NCI-H82 treated with DMSO at 0.1 percent for 48 hours (cell line): ENCODE measurements around the gene MYO9A.
A peak's percentile ranks its signal among the peaks of the same experiment; 100 is the strongest.

Source experiments
- DNase-seq: peaks from one replicate; lab custom pipeline; 2025; ENCODE audit not compliant: unreplicated experiment; lab: John Stamatoyannopoulos, UW

Gene MYO9A

DNA sequence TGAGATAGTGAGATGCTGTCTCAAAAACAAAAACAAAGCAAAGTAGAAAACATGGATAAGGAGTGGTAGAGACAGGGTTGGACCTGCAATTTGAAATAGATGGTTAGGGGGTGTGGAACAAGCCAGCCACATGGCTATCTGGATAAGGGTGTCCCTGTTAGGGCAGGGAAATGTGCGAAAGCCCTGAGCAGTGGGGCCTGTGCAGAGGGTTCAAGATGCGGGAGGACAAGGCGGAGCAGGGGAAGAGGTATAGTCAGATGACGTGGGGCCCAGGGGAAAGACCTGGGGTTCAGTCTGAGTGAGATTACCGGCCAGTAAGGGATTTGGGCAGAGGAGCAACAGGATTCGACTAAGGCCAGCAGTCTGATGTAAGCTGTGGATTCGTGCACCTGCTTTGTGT lies 326.0 kb downstream of the MYO9A start:
- DNase-seq, result no peak

DNA sequence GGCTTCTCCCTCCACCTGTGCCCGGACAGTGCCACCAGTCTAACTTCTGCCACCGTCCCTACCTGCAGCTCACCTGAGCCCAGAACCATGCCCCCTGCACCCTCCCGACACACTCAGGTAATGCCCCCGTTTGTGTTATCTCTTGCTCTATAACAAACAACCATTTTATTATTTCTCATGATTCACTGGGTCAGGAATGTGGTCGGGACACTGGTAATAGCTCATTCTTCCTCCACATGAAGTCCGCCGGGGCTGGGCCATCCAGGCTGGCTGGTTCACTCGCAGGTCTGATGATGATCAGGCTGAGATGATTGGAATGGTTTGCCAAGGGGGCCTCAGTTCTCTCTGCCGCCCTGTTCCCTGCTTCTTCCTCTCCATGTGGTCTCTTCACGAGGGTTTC lies 327.9 kb downstream of the MYO9A start:
- no peak for DNase-seq

DNA sequence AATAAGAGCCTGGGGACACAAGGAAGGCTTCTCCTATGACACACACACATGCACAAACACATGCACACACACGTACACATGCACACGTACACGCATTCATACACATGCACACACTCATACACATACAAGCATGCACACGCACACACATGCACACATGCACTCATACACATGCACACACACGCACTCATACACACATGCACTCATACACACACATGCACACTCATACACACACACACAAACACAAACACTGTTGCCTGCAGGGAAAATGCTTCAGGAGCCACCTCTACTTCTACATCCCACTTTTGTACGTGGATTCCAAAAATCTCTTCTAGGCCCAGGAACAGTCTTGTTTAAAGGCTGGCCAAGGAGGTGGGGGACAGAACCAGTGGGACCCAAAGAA lies 328.3 kb downstream of the MYO9A start:
- no peak for DNase-seq

DNA sequence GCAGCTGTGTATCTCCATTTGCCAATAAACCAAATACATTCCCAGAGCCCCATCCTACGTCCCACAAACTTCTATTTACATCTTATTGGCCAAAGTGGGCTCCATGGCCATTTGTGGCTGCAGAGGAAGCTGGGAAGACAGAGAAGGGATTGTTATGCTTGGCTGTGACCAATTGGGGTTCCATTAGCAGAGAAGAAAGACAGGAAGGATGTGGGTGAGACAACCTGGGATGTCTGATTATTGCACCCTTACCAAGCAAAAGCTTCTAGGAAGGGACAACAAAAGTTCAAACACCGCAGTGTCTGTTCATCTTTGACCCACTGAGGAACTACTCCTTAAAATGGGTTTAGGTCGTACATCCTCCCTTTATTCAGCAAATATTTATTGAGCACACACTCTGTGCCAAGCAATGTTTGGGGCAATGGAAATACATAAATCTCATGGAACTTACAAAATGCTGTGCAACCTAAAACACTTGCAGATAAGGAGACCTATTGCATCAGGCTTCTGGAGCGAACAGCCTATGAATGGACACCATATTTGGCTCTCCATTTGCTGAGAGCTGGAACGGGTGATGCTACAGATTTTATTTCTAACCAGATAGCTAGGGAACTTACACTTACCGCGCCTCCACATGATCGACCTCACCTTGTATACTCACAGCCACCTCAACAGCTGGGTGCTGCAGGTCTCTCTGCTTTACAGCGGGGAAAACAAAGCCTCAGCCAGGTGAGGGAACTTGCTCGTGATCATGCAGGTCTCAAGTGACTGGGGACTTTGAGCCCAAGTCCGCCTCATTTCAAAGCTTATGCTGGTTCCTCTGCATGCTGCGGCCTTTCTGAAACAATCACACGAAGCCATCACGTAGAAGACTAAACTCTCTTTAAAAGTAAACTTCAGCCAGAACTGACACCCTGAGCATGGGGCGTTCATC lies 329.0 kb downstream of the MYO9A start:
- no peak for DNase-seq

DNA sequence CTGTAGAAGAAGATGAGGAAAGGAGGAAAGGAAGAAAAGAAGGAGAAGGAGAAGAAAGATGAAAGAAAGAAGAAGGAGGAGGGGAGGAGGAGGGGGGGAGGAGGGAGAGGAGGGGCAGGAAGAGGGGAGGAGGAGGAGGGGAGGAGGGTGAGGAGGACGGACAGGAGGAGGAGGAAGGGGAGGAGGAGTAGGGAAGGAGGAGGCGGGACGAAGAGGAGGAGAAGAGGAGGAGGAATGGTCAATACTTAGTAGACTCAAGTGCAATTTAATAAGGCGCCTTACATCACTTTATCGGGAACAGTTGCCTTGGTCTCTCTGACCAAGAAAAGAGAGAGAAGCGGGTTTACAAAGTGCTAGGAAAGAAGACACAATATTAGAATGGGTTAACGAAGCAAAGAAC lies 331.3 kb downstream of the MYO9A start:
- no peak for DNase-seq

DNA sequence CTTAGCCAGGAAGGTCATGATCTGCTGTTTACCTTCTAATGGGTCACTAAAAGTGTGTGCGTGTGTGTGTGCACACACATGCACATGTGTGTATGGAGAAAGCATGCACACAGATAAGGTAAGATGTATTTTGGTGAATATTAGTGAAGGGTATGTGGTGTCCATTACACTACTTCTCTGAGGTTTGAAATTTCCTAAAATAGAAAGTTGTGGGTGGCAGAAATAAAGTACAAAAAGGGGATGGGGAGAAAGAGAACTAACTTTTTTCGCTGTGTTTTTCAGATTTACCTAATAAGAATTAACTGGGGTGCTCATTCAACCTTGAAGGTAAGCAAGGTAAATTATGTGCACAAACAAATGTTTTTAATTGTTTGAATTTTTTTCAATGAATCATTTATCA lies 332.0 kb downstream of the MYO9A start:
- no peak for DNase-seq

DNA sequence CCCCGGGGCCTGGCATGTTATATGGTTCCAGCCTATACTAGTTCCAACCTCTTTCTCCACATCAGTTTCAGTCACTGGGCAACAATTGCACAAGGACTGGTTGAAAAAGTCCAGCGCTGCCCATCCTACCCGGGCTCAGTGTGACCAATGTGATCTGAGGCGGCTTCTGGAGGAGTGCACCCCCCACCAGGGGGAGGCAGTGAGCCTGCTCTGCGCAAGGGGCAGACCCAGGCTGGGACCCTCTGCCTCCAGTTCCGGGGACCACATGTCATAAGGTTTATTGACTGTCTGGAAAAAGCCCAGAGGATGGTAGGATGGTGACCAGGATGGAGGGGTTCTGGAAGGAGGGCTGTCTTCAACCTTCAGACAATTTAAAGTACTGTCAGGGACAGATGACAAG lies 333.2 kb downstream of the MYO9A start:
- DNase-seq, result no peak

DNA sequence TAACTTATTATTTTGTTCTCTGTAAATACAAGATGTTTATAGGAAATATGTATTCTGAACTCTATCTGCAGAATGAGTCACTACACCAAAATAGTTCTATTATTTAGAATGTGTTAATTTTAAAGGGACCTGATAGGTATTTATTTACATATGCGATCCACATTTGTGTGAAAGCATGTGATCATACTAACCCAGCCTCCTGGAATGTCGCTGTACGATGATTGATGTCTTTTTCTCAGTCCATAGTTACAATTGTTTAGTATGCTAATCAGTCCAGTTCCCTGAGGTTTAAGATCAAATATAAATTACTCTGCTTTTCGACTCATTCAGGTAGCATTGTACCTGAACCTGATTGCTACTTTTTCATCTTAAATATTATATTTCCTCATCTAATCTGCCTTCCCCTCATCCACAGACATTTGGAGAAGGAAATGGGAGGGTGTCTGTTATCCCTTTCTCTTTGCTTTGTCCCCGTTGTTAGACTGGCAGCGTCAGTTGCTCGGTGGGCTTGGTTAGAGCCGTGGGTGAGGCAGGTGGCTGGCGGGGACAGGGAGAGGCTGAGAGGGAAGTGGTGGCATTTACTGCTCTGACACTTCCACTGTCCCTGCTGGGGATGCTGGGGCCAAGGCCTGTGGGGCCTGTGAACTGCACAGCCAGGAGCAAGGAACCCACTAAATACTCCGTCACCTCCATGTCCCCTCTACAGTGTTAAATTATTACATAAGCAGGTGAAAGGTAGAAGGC lies 335.4 kb downstream of the MYO9A start:
- no peak for DNase-seq

DNA sequence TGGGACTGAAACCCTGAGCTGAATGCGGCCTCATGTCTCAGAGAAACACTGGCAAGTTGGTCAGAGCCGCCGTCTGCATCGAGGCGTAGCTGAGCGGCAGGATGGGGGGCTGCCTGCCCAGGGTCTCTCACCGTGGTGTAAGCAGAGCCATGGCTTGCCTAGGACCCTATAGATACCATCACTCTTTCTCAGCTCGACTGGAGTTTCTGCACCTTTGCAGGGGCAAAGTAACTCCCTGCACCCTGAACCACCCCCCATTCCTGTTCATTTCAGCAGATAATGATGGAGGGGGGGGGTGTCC lies 336.0 kb downstream of the MYO9A start:
- no peak for DNase-seq

DNA sequence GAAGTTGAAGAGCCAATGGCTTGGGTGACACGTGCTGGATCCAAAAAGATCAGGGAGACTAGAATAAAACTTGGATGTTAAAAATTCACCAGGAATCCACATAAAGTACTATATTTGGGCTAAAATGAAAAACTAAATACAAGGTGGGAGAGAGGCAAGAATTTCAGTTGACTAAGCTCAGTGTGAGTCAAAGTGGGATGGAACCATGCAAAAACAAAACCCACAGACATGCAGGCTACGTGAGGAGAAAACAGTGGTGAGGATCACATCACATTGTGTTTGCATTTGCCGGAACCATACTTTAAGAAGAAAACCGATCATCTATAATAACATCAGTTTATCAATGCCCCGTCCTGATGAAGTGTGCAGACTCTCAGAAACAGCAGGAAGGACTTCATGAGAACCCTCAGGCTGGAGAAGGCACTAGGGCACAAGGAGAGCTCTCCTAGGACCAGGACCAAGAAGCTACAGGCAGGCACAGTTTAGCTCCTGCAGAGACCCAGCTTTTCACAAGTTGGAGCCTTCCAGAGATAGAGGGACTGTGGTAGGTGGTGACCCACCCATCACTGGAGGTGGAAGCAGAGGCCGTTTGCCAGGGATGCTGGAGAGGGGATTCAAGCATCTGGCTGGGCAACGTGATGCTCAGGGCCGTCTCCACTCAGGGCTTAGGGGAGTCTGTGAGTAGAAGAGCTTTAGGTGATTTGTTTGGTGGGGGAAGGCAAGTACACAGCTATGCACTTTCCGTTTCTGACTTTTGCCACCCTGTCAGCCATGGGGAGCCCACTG lies 336.6 kb downstream of the MYO9A start:
- DNase-seq, result no peak

DNA sequence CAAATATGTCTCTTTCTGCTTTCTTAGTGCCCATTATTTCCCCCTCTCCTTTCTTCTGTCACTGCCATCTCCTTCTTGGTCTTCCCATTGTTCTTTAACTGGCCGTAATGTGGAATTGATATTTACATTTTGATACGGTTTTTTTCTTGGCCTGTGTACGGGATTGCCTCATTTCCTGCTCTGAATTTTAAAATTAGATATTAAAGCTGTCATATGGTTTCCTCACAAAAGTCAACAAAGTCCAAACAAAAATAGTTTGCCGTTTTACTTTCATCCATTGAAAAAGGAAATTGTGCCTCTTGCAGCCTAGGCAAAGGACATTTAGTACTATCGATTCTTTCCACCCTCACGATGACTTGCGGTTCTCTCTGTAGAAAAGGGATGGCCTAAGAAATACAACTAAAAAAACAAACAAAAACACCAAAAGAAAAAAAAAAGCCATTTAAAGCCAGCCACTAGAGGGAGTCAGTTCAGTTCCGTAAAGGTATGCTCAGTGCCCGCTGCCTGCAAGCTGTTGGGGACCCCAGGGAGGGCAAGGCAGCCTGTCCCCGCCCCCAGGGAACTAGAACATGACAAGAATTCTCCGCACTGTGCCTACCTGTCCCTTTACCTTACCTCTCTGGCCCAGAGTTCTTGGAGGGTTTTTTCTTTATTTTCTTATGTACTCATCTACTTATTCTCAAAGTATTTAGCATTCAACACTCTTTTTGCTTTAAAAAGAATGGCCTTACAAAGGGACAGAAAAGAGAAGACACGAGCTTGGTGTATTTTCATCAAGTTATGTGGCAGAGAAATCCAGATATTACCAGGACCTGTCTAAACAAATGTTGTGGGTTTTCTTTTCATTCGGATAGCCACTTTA lies 337.6 kb downstream of the MYO9A start:
- peak; percentile 33 for DNase-seq

DNA sequence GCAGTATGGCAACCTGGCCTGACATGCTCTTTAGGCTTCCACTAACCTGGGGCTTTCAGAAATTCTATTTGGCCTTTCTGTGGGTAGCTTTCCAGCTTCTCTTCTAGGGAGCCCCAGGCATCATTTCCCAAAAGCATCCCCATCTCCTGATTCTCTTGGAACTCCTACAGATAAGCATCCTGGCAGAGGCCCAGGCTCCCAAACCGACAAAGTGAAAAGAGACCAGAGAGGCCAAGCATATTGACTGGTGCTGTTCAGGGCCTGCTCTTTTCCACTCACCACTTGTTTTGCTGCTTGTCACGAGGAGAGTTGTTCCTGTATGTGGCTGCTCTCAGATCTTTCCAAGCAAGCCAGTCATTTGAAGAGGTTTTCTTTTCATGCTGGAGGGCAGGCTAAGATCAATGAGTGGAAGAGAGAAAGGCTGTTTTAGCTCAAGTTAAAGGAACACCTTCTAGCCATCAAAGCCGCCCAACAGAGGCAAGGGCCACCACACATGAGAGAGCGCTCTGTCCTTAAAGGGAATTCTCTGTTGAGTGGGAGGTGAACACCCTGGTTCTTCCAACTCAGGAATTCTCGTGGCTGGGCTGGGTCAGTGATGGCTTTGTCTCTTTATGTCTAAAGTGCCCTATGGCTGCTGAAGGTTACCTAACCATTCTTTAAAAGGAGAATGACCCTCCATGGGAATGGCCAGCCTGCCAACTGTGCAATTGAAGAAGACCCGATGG lies 338.7 kb downstream of the MYO9A start:
- no peak for DNase-seq

DNA sequence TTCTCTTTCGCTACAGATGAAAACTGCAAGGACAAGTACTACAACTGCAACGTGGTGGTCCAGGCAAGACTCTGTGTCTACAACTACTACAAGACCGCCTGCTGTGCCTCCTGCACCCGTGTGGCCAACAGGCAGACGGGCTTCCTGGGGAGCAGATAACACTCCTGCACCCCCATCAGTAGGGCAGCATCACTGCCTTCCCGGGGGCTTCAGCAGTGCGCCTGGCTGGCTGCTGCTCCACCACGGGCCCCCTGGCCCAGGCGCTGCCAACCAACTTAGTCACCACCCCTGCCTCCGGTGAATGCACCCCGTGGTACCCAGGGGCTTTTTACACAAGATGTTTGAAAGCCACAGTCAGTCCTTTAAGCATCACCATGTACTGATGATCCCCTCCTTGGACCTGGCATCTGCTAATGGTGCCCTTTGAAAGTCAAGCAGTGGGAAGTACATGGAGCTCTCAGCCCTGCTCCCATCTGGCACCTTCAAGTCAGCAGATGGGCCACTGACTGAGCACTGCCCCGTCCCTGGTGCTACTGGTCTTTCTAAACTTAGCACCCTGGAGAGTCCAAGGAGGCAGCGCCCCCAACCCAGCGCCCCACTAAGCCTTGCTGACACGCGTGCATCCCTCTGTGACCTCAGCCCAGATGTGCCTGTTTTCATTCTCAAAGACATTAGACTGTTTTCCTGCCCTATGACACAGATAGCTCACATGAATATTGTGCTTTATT lies 340.6 kb downstream of the MYO9A start:
- DNase-seq, result no peak

DNA sequence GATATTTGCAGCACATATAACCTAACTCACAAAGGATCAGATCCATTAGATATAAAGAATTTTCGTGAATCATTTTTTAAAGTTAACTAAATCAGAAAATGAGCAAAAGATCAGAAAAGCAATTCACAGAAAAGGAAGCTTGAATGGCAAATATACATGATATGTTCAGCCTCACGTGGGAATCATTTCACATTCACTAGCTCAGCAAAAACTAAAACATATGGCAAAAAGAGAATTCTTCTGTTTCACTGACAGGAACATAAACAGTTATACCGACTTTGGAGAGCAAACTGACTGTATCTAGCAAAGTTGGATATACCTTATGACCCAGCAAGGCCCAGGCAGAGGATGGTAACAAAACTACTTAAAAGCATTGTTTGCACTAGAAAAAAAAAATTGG lies 341.6 kb downstream of the MYO9A start:
- no peak for DNase-seq

DNA sequence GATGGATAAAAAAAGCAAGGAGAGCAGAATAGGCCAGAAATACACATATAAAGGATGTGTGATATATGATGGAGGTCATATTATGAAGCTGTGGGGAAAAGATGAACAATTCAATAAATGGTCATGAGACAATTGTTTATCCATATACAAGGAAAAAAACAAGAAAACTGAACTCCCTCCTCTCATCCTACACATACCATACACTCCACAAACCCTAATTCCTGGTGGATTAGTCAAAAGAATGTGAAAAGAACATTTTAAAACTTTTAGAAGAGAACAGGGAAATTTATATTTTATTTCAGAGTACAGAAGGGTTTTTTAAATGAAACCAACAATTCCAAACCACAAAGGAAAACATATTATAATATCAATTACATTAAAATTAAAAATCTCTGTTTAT lies 342.1 kb downstream of the MYO9A start:
- DNase-seq, result no peak

DNA sequence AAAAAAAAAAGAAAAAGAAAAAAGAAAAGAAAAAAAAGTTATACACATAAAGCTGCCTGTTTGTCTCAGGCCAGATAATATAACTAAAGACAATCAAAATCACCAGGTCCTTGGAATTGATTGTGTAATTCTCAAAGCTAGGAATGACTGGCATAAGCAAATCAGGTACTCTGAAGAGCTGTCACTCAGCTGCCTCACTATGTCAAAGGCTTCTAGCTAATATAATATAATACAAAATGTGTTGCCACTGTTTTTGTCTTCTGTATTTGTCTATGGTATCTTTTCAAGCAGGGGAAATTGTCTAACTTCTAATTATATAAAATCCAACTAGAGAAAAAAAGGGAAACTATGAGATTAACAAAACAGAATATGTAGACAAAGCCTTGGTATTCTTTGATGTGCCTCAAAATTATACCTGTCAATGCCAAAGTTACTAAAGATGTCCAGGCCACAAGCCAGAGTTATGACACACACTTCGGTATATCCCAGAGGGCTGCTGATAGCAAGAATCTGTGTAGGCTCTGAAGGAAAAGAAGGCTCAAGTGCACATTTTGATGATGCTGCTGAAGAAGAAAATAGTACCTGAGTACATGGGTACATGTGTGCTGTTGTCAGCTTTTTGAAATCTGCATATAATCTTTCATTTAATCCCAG lies 344.6 kb downstream of the MYO9A start:
- DNase-seq, result no peak
